OCI-LY1 (cell line): ENCODE data around the gene SMAD3.

Experiments used
- H2AFZ ChIP-seq: fragments of 200-600 bp; sonication (generic), shearing (Covaris generic); 2 replicates; pipeline ENCODE4 v1.6.0; 2014; ENCODE audit warnings: antibody characterized with exemption, mild to moderate bottlenecking, low read length
- H3F3A ChIP-seq: fragments of 200-600 bp; sonication (generic), shearing (Covaris generic); 2 replicates; pipeline ENCODE4 v1.6.0; 2014; ENCODE audit warnings: mild to moderate bottlenecking, antibody characterized with exemption, low read length, moderate library complexity; ENCODE audit not compliant: insufficient read depth
- H3K27ac ChIP-seq: fragments of 200-600 bp; sonication (generic); 2 replicates; pipeline ENCODE4 v1.5.1; 2014; ENCODE audit warnings: low read length, mixed run types, mild to moderate bottlenecking, low read depth; ENCODE audit not compliant: poor library complexity, severe bottlenecking
- H3K27me3 ChIP-seq: fragments of 200-600 bp; sonication (generic); 2 replicates; pipeline ENCODE4 v1.6.0; 2014; ENCODE audit warnings: antibody characterized with exemption, mild to moderate bottlenecking, low read length, moderate library complexity; ENCODE audit not compliant: insufficient read depth
- H3K36me3 ChIP-seq: fragments of 200-600 bp; sonication (generic); 2 replicates; pipeline ENCODE4 v1.6.1; 2014; ENCODE audit warnings: mild to moderate bottlenecking, antibody characterized with exemption, low read length, moderate library complexity, mixed read lengths; ENCODE audit not compliant: insufficient read depth
- H3K4me1 ChIP-seq: fragments of 200-600 bp; sonication (generic); 2 replicates; pipeline ENCODE4 v1.5.1; 2014; ENCODE audit warnings: mild to moderate bottlenecking, low read length, moderate library complexity; ENCODE audit not compliant: insufficient read depth, severe bottlenecking
- H3K4me2 ChIP-seq: fragments of 200-600 bp; sonication (generic), shearing (Covaris generic); 2 replicates; pipeline ENCODE4 v1.6.1; 2014; ENCODE audit warnings: low read length
- H3K4me3 ChIP-seq: fragments of 200-600 bp; sonication (generic); 2 replicates; pipeline ENCODE4 v1.5.1; 2014; ENCODE audit warnings: low read length, low read depth, mild to moderate bottlenecking, mixed read lengths; ENCODE audit not compliant: poor library complexity, severe bottlenecking
- H3K79me2 ChIP-seq: fragments of 200-600 bp; shearing (Covaris generic); 2 replicates; pipeline ENCODE4 v1.6.1; 2016; ENCODE audit warnings: mixed run types, low read length, mixed read lengths; ENCODE audit not compliant: insufficient read depth
- H3K9ac ChIP-seq: fragments of 200-600 bp; sonication (generic), shearing (Covaris generic); 2 replicates; pipeline ENCODE4 v1.6.1; 2014; ENCODE audit warnings: mild to moderate bottlenecking, low read length, mixed read lengths
- H3K9me2 ChIP-seq: fragments of 200-600 bp; sonication (generic), shearing (Covaris generic); 2 replicates; pipeline ENCODE4 v1.6.1; 2014; ENCODE audit warnings: low read depth, mild to moderate bottlenecking, low read length, mixed read lengths
- H3K9me3 ChIP-seq: fragments of 200-600 bp; shearing (Covaris generic); 2 replicates; pipeline ENCODE4 v1.6.1; 2014; ENCODE audit warnings: low read length, mixed read lengths
- H4K20me1 ChIP-seq: fragments of 200-600 bp; sonication (generic), shearing (Covaris generic); 2 replicates; pipeline ENCODE4 v1.6.0; 2016; ENCODE audit warnings: mild to moderate bottlenecking, low read length; ENCODE audit not compliant: insufficient read depth
- CTCF ChIP-seq: fragments of 200-600 bp; sonication (generic), shearing (Covaris generic); IDR thresholded peaks from 2 replicates; pipeline ENCODE4 v1.5.1; 2017; ENCODE audit warnings: mild to moderate bottlenecking, antibody characterized with exemption, low read length, moderate library complexity, mixed read lengths
- EZH2 ChIP-seq: fragments of 200-600 bp; sonication (generic), shearing (Covaris generic); IDR thresholded peaks from 2 replicates; pipeline ENCODE4 v1.8.0; 2017; ENCODE audit warnings: borderline replicate concordance, mixed run types, mild to moderate bottlenecking, antibody characterized with exemption, low read length, moderate library complexity, mixed read lengths

Gene SMAD3

GRCh38 chr15:67021455-67021854 is 43.9 kb upstream of the SMAD3 start:
- peaks cover 15% of the 10 kb centered on the region for H3K4me1 ChIP-seq

DNA sequence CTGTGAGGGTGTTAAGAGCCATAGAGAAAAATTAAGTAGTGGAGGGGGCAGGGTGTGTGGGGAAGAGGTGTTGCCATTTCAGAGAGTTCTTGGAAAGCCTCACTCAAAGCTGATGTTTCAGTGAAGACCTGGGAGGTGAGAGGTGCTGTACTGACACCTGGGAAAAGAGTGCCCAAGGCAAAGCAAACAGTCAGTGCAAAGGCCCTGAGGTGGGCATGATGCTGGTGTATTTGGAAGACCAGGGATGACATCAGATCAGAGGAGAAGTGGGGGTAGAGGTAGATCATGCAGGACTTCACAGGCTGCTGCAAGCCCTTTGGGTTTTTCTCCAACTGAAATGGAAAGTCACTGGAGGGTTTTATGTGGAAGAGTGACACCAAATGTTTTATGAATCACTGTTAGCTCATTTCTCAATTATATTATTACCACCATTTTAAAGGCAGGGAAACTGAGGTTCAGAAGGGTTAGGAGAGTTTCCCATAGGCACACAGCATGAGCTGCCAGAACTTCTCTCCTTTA is 42.8 kb upstream of the SMAD3 start:
- no peak overlapping the region for H2AFZ ChIP-seq
- no peaks in the 10 kb centered on the region for H3K27me3 ChIP-seq
- no peak overlapping the region for H3K4me3 ChIP-seq
- no peaks in the 10 kb centered on the region for H3K9me3 ChIP-seq
- no peak overlapping the region for H3K4me2 ChIP-seq
- no peak for TF ChIP-seq CTCF
- no peak for TF ChIP-seq EZH2
- H3K9ac ChIP-seq, result no peak overlapping the region
- no peaks in the 10 kb centered on the region for H3F3A ChIP-seq
- no peaks in the 10 kb centered on the region for H4K20me1 ChIP-seq
- no peaks in the 10 kb centered on the region for H3K36me3 ChIP-seq
- no peaks in the 10 kb centered on the region for H3K79me2 ChIP-seq
- H3K9me2 ChIP-seq, result no peaks in the 10 kb centered on the region
- H3K4me1 ChIP-seq, result peaks cover 15% of the 10 kb centered on the region
- no peak overlapping the region for H3K27ac ChIP-seq

More at GRCh38 chr15:67021455-67021854, 43.9 kb upstream of the SMAD3 start:
- Histone ChIP-seq H3K79me2 (no peaks in the 10 kb centered on the region), H3K9me3 (no peaks in the 10 kb centered on the region), H3K27ac (no peak overlapping the region), H3K36me3 (no peaks in the 10 kb centered on the region), H2AFZ (no peak overlapping the region), H3F3A (no peaks in the 10 kb centered on the region), H3K9ac (no peak overlapping the region), H3K27me3 (no peaks in the 10 kb centered on the region), H3K9me2 (no peaks in the 10 kb centered on the region), H3K4me2 (no peak overlapping the region), H4K20me1 (no peaks in the 10 kb centered on the region), H3K4me3 (no peak overlapping the region)
- TF ChIP-seq CTCF (no peak), EZH2 (no peak)

DNA sequence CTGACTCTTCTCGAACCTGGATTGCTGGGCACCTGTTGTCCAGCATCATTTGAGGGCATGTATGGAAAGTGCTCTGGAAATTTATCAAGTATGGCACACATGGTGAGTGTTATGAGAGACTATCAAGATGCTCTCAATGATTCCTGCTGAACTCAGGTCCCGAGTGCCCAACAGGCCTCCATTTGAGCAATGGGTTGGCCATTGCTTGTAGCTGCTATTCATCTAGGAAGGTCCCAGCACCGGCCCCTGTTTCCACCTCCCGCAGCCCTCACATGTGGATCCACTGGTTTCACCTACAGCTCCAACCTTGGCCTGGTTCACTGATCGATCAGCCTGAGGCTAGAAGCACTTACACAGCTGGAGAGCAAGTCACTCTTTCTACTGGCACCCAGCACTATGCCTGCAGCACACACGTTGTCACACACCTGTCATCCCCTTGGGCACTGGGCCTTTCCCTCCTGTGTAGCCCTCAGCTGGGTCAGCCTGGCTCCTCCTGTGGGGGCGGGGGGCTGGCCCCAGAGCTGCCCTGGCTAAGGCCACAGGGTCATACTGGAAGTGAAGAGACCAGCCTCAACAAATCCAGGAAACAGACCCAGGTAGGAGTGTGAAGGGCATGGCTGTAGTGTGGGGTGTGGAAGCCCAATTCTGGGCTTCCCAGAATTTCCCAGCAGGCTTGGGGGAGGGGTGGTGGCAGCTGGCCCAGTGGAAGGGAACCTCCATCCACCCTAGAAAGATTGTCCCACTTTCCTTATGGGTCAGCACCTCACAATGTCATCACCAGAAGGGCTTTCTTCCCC is 41.7 kb upstream of the SMAD3 start:
- Histone ChIP-seq H2AFZ (no peak overlapping the region), H3K9ac (no peak overlapping the region), H3K27me3 (no peaks in the 10 kb centered on the region), H3K9me3 (no peaks in the 10 kb centered on the region), H4K20me1 (no peaks in the 10 kb centered on the region), H3K79me2 (no peaks in the 10 kb centered on the region), H3K4me1 (peaks cover 15% of the 10 kb centered on the region), H3K27ac (no peak overlapping the region), H3K4me2 (no peak overlapping the region), H3K4me3 (no peak overlapping the region), H3K36me3 (no peaks in the 10 kb centered on the region), H3K9me2 (no peaks in the 10 kb centered on the region), H3F3A (no peaks in the 10 kb centered on the region)
- TF ChIP-seq CTCF, result no peak
- TF ChIP-seq EZH2, result no peak
